NCI-H1092 (cell line): ENCODE measurements around the gene CYP1B1.
"Not testable (repeated sequence)": the region's sequence is repeated elsewhere in the genome, so short reads cannot be mapped to it uniquely, and the experiment has no call there.

Experiments
- DNase-seq: peaks from one replicate; lab custom pipeline; 2025; lab: John Stamatoyannopoulos, UW

CYP1B1 gene

DNA sequence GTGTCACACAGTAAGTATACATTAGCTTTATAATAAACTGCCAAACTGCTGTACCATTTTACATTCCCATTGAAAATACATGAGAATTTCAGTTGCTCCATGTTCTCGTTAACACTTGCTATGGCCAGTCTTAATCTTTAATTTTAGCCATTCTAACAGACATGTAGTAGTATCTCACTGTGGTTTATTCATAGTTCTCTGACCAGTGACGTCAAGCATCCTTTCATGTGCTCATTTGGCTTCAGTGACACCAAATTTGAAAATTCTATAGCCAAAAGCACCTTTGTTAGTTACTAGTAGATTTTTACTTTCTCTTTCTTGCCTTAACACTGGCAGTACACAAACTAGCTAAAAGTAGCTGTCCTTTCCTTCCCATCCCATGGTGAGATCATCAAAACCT, 43.0 kb downstream of the CYP1B1 start:
- DNase-seq = no peak

GRCh38 chr2:38030635-38031355, 45.2 kb downstream of the CYP1B1 start:
- DNase-seq = no peak

- DNase-seq = no peak
These were observed 46.4 kb downstream of the CYP1B1 start for GRCh38 chr2:38029512-38029911.

- no peak for DNase-seq
These were observed 47.1 kb downstream of the CYP1B1 start for GRCh38 chr2:38028829-38029228.

- DNase-seq = no peak
These were observed 49.1 kb downstream of the CYP1B1 start for GRCh38 chr2:38026846-38027245.

DNA sequence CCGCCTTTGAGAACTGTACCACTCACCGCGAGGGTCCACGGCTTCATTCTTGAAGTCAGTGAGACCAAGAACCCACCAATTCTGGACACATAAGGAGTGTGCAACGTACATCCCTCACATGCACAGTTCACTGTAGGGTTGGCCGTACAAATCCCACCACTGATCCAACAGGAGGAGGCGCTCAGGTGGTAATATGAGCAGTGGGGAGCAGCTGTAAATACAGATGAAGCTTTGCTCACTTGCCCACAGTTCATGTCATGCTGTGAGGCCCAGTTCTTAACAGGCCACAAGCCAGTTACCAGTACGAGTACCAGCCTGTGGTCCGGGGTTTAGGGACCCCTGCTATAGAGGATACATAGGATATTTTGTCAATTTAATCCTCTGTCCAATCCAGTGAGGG, 54.4 kb downstream of the CYP1B1 start:
- DNase-seq = no peak

DNA sequence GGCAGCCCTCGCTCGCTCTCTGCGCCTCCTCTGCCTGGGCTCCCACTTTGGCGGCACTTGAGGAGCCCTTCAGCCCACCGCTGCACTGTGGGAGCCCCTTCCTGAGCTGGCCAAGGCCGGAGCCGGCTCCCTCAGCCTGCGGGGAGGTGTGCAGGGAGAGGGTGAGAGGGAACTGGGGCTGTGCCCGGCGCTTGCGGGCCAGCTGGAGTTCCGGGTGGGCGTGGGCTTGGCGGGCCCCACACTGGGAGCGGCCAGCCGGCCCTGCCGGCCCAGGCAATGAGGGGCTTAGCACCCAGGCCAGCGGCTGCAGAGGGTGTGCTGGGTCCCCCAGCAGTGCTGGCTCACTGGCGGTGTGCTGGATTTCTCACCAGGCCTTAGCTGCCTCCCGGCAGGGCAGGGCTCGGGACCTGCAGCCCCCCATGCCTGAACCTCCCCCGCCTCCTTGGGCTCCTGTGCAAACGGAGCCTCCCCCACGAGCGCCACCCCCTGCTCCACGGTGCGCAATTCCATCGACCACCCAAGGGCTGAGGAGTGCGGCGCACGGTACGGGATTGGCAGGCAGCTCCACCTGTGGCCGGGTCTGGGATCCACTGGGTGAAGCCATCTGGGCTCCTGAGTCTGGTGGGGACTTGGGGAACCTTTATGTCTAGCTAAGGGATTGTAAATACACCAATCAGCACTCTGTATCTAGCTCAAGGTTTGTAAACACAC, 55.4 kb downstream of the CYP1B1 start:
- not testable (repeated sequence) for DNase-seq

DNA sequence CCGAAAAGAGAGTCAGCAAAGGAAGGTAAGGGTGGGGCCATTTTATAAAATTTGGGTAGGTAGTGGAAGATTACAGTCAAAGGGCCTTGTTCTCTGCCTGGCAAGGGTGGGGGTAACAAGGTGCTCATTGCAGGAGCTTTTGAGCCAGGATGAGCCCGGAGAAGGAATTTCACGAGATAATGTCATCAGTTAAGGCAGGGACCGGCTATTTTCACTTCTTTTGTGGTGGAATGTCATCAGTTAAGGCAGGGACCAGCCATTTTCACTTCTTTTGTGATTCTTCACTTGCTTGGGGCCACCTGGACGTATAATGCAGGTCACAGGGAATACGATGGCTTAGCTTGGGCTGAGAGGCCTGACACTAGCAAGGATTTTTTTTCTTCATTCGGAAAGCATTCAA, 58.1 kb downstream of the CYP1B1 start:
- no peak for DNase-seq
